Measurements from ENCODE around the gene MPPED2.

DNA sequence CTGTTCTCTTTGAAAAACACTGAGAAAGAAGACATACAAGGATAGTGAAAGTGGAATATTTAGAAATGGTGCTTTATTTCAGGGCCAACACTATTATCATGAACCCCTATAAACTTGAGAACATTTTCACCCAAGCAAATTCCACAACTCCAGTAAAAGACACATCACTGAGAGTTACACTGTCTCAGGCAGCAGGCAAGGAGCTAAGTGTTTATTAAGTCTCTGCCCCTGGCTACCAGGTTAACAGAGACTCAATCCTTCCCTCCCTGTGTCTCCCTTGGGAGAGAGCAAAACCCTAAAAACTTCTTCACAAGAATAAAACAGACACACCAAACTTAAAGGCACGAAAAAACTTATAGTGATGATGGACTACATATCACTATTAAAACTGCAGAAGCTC lies 18.5 kb downstream of the MPPED2 start:
- TF ChIP-seq CTCF (IDR thresholded peaks at IDR 0.05) = no peak
- TF ChIP-seq POLR2A (IDR thresholded peaks at IDR 0.05) = no peak

Data from lower leg skin (tissue), 3 donors.